ENCODE measurements around the gene WNT9B.

The WNT9B gene

GRCh38 chr17:46851029-46851741, at the start of gene WNT9B:
Gene WNT9B, plus strand, starts transcription at chr17:46851583. Its CDS starts 56 bp downstream, at chr17:46851639.
- DNase-seq, result no peak

GRCh38 chr17:46802800-46803199, 48.6 kb upstream of the WNT9B start:
- no peak for DNase-seq

GRCh38 chr17:46803544-46803943, 47.8 kb upstream of the WNT9B start:
- no peak for DNase-seq

GRCh38 chr17:46805771-46806170, 45.6 kb upstream of the WNT9B start:
- no peak for DNase-seq

- no peak for DNase-seq
These were observed 42.2 kb upstream of the WNT9B start for GRCh38 chr17:46809110-46809571.

GRCh38 chr17:46810837-46811236, 40.5 kb upstream of the WNT9B start:
- DNase-seq, result no peak

- DNase-seq, result no peak
These were observed 39.3 kb upstream of the WNT9B start for GRCh38 chr17:46811978-46812583.

GRCh38 chr17:46812624-46813318, 38.6 kb upstream of the WNT9B start:
- no peak for DNase-seq

- no peak for DNase-seq
These were observed 37.5 kb upstream of the WNT9B start for GRCh38 chr17:46813920-46814319.

- DNase-seq, result no peak
These were observed 36.9 kb upstream of the WNT9B start for GRCh38 chr17:46814446-46814845.

- DNase-seq, result no peak
These were observed 35.7 kb upstream of the WNT9B start for GRCh38 chr17:46815474-46816353.

GRCh38 chr17:46817151-46817900, 34.1 kb upstream of the WNT9B start:
- no peak for DNase-seq

GRCh38 chr17:46817901-46818209, 33.5 kb upstream of the WNT9B start:
- DNase-seq, result no peak

- peak; percentile 50 for DNase-seq
These were observed 33.0 kb upstream of the WNT9B start, which contains the start of gene WNT3 for GRCh38 chr17:46818316-46818928. Gene WNT3, minus strand, starts transcription at chr17:46818692. Its CDS starts 95 bp downstream, at chr17:46818597.

GRCh38 chr17:46818929-46819859, 32.2 kb upstream of the WNT9B start:
- no peak for DNase-seq

GRCh38 chr17:46819906-46820351, 31.5 kb upstream of the WNT9B start:
- no peak for DNase-seq

GRCh38 chr17:46820592-46821450, 30.6 kb upstream of the WNT9B start:
- DNase-seq, result no peak

GRCh38 chr17:46821482-46822387, 29.6 kb upstream of the WNT9B start:
- no peak for DNase-seq

Data from activated CD4-positive, CD25-positive, alpha-beta regulatory T cell treated with anti-CD3 and anti-CD28 coated beads, Interleukin-2, amount 50 U/mL, for 72 hours (primary cell).